Kidney glomerular epithelial cell (primary cell): Measurements from ENCODE around the gene CDK19.
A peak's percentile ranks its signal among the peaks of the same experiment; 100 is the strongest.
"Not testable (repeated sequence)": the region's sequence is repeated elsewhere in the genome, so short reads cannot be mapped to it uniquely, and the experiment has no call there.

Experiments used
- DNase-seq: peaks from one replicate; lab custom pipeline; 2025; lab: John Stamatoyannopoulos, UW

Gene CDK19

DNA sequence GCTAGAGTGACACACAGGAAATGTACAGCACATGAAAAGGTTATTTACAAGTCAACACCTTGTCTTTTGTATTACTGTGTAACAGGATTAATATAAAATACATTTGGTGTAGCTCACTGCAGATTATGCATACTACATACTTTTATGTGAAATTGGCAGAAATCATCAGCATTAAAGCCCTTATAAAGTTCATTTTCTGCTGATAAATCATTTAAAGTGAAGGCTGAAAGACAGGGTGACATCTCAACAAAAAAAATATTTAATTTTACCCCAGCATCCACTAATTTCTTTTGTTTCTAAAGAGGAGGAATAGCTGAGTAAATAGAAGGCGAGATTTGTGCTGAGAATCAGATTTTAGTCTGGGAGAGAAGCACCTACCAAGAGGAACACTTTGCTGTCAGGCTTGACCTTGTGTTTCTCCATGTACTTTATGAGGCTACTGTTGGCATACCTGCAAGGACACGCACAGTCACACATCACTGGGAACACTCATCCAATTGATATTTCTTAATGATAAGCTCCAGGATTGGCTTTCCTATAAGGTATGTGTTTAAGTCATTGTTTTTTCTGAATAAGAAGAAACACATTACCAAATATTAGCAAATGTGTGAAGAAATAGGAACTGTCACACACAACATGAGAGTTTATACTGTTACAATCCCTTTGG is 192.2 kb downstream of the CDK19 start:
- DNase-seq = no peak

DNA sequence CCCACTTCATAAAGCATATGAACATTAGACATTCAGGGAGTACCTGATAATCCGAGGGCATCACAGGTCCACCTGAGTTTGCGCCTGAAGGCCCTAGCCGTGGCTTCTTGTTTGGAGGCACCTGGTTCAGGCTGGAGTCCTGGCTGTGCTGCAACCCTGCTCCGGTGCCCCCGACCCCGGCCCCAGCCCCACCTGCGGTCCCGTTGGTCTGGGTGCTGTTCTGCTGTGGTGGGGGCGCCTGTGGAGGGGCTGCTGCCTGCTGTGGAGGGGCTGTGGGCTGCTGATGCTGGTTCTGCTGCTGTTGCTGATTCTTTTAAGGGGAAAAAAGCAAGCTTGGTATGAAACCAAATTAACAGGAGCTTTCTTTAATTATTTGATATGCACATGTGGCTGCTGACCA is 194.2 kb downstream of the CDK19 start:
- DNase-seq = no peak

DNA sequence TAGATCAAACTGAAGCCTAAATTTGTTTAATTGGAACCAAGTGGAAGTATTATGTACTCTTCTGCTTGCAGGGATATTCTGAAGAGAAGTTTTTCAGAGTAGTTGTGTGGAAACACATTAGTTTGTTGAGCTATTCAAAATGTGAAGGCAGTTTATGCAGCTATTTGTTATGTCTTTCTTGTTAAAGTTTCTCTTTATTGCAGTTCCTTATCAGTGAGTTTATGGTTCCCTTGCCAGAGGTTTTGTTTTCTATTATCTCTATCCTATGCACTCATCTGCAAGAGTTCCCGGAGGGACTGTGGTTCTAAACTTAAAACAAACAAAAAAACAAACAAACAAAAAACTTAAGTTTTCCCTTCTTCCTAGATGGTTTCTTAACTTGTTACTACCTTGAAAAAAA is 195.2 kb downstream of the CDK19 start:
- no peak for DNase-seq

DNA sequence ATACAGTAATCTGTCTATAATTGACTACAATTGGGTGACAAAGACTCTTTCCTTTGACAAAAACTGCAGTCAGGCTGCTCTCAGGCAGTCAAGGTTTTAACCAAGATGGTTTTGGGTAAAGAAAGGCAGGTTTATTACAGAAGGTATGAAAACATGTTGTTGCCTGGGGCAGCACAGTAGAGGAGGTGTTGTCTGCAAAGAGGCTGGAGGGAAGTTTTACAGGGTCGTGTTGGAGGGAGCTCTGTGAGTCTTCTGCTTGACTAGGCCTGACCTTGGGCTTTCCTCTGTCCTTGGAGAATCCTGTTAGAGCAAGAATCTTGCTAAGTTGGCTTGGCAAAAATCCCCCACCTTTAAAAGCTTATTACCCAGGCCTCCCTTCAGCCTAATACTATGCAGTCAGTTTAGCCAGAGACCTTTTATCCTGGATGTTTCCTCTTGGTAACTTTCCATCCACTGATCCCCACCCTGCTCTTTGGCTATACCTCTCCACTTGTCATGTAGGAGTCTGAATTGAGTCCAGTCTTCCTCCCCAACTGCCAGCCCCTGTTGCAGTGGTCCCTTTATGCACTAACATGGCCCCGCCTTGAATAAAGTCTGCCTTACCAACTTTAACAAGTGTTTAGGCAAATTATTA is 195.9 kb downstream of the CDK19 start:
- no peak for DNase-seq

DNA sequence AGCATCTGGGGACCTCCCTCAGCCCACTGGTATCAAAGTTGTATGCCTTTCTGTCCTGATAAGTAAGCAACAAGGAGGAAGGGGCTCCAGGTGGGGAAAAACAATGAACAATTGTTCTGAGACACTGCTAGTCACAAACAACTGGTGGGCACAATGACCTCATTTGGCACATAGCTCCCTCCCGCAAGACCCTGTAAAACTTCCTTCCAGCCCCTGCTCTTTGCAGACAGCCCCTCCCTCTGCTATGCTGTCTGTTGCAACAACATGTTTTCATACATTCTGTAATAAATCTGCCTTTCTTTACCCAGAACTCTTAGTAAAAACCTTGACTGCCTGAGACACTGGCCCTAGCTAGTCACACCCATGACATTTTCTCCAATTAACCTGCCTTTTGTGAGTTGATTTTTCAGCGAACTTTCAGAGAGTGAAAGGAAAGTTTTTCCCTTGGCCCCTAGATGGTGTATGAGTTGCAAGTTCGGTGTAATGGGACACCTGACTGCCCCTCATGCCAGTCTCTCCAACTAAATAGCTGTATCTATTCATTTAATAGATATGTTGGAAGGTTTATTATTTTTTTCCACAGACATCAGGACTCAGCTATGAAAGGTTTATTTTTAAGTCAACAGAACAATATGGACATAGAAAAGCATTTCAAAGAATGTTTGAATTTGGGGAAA is 196.5 kb downstream of the CDK19 start:
- DNase-seq = peak; percentile 26

DNA sequence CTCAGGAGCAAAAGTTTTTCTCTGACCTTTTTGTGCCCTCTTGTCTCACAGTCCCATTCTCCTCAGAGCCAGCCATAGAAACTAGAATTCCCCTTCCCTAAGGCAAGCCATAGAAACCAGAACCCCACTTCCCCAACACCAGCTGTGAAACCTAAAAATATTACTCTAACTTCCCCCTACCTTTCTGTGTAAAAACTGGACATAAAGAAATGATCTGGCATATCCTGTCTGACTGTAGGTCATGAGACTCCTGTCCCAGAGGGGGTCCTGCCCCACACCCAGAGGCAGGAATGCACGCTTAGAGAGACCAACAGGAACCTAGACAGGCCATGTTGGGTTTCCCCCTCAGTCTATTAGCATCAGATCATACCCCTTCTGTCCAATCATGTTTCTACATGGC is 198.2 kb downstream of the CDK19 start:
- no peak for DNase-seq

DNA sequence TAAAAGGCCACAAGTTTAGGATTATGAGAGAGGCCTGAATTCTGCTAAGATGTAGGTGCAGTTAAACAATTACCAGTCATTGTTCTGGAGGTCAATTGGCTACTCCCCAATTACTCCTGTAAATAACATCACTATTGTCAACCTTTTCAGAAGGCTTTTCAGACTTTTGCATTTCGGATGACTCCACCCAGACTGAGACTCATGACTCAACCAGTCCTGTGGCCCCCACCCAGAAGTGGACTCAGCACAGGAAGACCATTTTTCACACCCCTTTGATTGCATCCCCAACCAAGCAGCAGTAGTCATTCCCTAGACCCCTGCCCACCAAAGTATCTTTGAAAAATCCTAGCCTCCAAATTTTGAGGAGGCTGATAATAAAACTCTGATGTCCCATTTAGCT is 199.5 kb downstream of the CDK19 start:
- DNase-seq = no peak

DNA sequence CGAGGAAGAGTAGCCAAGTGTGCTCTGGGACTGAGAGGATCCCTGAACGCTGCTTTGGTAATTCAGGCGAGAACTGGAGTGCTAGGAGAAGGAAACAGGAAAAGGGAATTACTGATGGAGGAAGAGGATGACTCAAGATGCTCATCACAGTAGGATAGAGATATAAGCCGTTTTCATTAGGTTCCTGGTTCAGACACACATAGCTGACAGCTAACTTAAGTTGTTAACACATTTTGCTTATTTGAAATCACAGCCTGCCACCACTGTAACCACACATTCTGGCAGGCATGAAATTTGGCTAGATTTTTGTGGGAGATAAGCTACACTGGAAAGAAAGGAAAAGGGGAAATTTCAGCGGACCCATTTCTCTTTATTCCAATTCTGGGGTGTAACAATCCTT is 200.7 kb downstream of the CDK19 start:
- no peak for DNase-seq

DNA sequence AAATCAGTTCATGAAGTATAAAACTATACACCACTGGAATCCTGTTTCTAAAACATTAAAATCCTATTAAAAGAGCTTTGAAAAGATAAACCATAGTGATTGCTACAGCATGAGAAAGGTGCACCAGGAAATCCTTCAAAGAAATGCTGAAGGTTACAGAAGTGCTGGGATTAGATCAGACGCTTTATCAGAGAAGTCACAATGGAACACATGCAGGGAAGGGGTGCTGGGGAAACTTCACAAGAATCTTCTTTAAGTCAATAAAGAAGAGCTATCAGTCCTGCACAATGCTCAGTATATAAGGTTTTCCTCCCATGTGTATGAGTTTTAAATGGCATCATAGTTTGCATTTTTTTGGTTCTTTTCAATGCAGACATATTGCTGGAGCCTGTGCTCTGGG is 201.2 kb downstream of the CDK19 start:
- no peak for DNase-seq

DNA sequence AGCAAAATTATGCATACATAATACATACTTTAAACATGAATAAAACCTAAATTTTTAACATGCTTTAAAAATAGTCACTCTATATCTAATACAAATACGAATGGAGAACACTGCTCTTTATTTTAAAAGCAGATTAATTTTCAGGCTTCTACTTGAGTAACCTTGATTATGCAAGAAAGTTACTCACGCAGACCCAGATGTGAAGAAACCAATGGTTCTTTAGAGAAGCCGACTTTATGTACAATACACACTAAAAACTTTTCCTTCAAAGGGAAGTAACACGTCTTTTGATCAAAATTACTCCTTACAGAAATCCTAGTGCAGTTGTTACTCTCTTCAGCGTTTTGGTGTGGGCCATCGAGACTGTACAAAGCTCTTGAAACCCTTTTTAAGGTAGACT is 201.9 kb downstream of the CDK19 start:
- DNase-seq = no peak

DNA sequence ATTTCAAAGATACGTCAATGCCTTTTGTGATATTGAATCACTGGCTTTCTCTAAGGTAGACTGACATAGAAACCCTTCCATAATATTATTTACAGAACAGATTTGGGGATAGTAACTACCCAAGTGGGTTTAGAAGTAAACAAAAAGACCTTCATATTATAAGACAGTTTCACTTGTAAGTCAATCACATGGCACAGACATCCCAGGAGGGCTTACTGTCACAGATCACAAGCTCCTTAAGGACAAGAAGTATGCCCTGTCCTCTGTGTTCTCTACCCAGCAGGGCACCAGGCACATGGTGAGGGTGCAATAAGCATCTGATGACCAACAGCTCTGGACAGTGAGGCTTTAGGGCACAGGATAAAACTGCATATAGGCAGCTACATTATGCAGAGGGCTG is 203.0 kb downstream of the CDK19 start:
- DNase-seq = no peak

DNA sequence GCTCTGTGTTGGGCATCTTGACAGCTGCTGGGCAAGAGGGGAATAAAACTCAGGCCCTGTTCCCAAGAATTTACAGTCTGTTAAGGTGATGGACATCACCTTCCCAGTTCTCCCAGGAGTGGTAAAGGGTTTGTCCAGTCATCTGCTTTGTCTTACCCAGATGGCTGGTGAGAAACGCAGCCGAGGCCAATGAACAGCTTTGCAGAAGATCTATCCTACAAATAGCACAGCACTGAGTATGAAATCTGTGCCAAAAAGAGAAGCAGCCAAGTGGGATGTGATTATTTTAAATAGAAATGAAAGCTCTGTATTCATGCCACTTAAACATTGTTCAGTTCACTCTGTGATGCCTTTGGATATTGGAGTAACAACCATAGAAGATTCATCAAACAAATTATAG is 206.2 kb downstream of the CDK19 start:
- DNase-seq = no peak

DNA sequence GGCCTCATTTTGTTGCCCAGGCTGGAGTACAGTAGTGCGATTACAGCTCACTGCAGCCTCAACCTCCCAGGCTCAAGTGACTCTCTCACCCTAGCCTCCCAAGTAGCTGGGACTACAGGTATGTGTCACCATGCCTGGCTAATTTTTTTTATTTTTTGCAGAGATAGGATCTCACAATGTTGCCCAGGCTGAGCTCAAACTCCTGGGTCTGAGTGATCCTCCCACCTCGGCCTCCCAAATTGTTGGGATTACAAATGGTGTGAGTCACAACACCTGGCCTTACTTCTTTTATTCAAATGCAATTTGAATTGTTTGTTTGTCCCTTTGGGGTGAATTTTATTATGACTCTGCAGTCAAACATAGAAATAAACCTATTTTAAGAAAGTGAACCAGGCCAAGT is 207.1 kb downstream of the CDK19 start:
- no peak for DNase-seq

DNA sequence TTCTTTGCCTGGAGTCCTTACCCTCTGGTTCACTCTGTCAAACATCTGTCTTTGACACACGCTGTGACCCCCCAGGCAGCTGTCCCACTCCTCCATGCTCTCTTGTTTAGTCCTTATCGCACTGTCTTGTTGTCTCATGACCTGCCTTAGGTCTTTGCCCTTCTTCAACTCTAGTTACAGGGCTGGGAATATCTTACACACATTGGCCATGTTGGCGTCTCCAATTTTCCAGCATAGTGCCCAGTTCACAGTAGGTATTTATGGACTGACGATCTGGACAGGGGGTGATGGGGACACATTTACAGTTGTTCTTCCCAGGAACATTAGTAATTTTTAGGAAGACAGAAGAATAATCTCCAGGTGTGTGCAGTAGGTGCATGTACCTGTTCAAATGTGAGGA is 209.1 kb downstream of the CDK19 start:
- no peak for DNase-seq

DNA sequence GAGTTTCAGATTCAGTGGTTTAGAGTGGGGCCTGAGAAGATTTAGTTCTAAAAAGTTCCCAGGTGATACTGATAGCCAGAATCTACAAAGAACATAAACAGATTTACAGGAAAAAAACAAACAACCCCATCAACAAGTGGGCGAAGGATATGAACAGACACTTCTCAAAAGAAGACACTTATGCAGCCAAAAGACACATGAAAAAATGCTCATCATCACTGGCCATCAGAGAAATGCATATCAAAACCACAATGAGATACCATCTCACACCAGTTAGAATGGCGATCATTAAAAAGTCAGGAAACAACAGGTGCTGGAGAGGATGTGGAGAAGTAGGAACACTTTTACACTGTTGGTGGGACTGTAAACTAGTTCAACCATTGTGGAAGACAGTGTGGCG is 214.6 kb downstream of the CDK19 start:
- DNase-seq = not testable (repeated sequence)

DNA sequence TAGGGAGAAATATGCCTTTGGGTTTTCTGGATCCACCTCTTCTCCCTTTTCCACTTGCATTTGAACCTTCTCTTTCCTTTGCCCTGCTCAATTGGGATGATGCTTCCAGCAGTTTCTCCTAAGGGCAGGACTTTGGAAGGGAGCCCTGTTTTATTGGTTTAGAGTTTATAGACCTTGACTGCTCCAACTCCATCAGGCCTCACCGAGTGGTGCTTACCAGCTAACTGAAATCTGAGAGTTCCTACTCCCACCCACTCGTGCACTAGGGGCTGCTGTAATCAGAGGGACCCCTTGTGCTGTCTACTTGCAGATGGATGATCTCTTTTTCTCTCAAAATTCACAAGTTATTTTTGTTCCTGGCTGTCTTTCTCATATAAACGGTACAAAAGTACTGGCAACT is 217.5 kb downstream of the CDK19 start:
- no peak for DNase-seq

DNA sequence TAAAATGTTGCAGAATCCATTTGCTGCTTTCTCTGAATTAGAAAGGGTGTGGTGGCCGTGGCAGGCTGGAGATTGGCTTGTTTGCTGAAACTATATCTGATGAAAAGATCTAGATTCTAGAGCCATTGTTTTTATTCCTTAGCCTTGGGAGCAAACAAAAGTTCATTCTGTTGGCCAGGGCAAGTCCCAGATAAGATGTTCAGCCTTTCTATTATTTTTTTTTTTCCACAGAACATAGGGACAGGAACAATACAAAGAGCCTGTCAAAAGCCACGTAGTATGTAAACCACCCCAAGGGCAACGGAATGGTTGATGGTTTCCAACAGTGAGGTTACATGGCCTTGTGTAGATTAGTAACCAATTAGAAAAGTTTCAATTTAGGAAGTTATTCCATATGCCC is 218.9 kb downstream of the CDK19 start:
- DNase-seq = no peak

DNA sequence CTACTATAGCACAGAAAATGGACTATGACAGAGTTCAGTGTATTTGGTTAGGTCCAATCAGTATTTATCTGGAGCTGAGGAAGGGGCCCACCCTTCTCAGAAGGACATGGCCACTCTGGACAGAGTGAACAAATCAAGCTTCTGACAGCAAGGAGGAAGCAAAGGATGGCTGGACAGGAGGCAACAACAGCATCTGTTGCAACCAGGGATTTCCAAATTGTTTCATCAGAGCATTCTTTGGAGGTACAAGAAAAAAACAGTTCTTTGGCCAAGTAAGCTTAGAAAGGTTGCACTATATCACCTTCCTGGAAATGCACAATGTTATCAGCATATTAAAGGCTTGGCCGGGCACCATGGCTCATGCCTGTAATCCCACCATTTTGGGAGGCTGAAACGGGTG is 220.2 kb downstream of the CDK19 start:
- DNase-seq = no peak

DNA sequence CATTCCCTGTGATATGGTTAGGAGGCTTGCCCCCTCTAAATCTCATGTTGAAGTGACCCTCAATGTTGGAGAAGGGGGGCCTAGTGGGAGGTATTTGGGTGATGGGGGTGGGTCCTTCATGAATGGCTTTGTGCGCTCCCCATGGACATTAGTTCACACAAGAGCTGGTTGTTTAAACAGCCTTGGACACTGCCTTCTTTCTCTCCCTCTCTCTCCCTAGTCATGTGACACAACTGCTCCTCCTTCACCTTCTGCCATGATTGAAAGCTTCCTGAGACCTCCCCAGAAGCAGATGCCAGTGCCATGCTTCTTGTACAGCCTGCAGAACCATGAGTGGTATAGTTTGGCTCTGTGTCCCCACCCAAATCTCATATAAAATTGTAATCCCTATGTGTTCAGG is 221.6 kb downstream of the CDK19 start:
- DNase-seq = no peak

DNA sequence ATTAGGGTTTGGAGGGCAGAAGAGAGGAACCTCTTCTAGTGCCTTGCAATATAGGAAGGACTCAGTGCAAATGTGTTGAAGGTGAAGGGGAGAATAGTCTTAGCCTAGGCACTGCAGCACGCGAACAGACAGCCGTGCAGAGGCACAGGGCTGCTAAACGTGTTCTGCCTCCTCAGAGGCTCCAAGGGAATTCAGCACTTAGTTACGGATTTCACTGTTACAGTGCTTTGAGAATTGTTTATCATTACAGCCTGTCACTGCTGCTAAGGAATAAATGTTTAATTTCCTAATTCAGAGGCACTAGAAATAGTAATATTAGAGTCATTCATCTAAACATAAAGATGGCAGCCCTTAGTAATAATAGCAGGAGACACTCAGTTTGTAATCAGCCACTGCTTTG is 222.5 kb downstream of the CDK19 start:
- DNase-seq = no peak

DNA sequence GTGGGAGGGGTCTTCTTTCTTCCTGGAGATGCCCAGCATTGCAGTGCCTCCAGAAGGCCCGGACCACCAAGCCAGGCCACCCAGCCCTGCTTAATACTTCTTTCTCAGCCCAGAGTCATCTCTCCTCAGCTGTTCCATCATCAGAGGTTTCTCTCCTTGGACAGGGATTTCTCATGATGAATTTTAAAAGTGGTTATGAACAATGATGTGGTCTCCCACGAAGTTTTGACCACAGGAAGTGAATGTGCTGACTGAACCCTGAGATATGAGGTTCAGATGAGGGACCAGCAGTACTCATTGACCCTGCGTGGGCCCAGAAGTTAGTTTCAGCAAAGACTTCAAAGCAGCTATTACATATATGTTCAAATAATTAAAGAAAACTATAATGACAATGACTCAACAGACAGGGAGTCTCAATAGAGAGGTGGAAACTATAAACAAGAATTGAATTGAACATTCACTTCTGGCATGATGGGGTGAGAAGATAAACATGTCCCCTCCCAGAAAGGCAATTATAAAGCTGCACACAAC is 224.4 kb downstream of the CDK19 start:
- DNase-seq = no peak

DNA sequence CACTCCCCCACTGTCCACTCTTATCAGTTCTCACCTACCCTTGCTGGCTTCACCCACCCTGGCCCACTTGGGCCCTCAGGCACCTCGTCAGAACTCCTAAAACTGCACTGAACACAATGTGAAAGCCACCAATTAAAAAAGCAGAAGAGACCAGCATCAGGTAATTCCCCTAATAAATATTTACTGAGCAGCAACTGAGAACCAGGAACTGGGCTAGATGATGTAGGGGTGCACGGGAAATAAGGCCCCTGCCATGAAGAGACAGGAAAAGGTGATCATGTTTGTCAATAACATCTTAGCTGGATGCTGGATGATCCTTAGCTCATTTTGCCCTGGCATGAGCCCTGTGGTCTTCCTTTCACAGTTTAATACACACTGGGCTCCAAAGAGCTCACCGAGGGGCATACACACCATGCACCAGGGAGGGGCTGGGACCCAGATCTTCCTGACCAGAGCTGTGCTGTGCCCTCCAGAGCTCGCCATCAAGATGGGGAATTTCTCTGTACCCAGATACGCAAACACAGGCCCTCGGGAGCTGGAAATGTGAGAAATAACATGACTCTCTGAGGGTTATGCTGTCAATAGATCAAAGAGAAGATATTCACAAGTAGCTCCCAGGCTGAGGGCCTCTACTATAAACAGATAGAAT is 225.3 kb downstream of the CDK19 start:
- no peak for DNase-seq

DNA sequence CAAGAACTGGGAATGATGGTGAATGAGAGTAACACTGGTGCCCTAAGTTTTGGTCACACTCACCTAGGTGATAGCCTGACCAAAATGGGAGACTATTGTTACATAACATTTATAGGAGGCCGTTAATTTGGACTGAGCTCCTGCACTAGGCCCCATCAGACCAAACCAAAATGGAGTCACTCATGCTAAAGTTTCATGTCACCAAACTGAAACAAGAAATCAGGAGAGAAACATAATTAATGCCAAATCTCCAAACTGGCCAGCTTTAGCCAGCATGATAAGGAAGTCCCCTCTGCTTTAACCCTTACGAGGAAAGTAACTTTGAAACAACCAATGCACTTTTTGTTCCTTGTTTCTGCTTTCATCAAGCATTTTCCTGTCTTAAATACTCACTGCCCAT is 227.9 kb downstream of the CDK19 start:
- no peak for DNase-seq
